Neural progenitor cell (in vitro differentiated cells): ENCODE measurements around the gene RPTOR. TPM values are rescaled to one million over a fixed set of nuclear protein-coding genes. Genes with fewer than 3 reads are reported as not detected.

Experiments
- DNase-seq: peaks from one replicate; pipeline ENCODE4 v3.0.0-alpha.2; 2016; ENCODE audit warnings: low spot score
- H2AFZ ChIP-seq: fragments of 200-600 bp; sonication (generic); replicated peaks from 2 replicates; pipeline ENCODE4 v1.6.1; 2016; ENCODE audit warnings: antibody characterized with exemption
- H3F3A ChIP-seq: fragments of 200-600 bp; sonication (generic); 2 replicates; pipeline ENCODE4 v1.6.1; 2016; ENCODE audit warnings: antibody characterized with exemption, low read depth
- H3K27ac ChIP-seq: fragments of 200-600 bp; sonication (generic); 2 replicates; pipeline ENCODE4 v1.5.1; 2016; ENCODE audit warnings: mild to moderate bottlenecking
- H3K27me3 ChIP-seq: fragments of 200-600 bp; sonication (generic); 2 replicates; pipeline ENCODE4 v1.6.1; 2016; ENCODE audit warnings: mild to moderate bottlenecking, moderate library complexity
- H3K36me3 ChIP-seq: fragments of 200-600 bp; sonication (generic); 2 replicates; pipeline ENCODE4 v1.5.1; 2016
- H3K4me1 ChIP-seq: fragments of 200-600 bp; sonication (generic); 2 replicates; pipeline ENCODE4 v1.6.1; 2016; ENCODE audit warnings: mixed run types
- H3K4me2 ChIP-seq: fragments of 200-600 bp; sonication (generic); 2 replicates; pipeline ENCODE4 v1.6.1; 2016
- H3K4me3 ChIP-seq: fragments of 200-600 bp; sonication (generic); 2 replicates; pipeline ENCODE4 v1.5.1; 2016
- H3K79me2 ChIP-seq: fragments of 200-600 bp; sonication (generic); 2 replicates; pipeline ENCODE4 v1.6.1; 2016; ENCODE audit warnings: low read depth
- H3K9ac ChIP-seq: fragments of 200-600 bp; sonication (generic); 2 replicates; pipeline ENCODE4 v1.6.1; 2016
- H3K9me3 ChIP-seq: fragments of 200-600 bp; sonication (generic); 2 replicates; pipeline ENCODE4 v1.5.1; 2016; ENCODE audit warnings: low read depth
- H4K20me1 ChIP-seq: fragments of 200-600 bp; sonication (generic); 2 replicates; pipeline ENCODE4 v1.6.1; 2016; ENCODE audit warnings: low read depth
- H3K27ac Mint-ChIP-seq: 3 replicates; pipeline ENCODE4 v1.8.0; 2021; ENCODE audit warnings: mixed read lengths
- H3K27me3 Mint-ChIP-seq: 2 replicates; pipeline ENCODE4 v1.8.0; 2022; ENCODE audit warnings: low read depth, mild to moderate bottlenecking, inconsistent platforms, moderate library complexity, mixed read lengths; ENCODE audit not compliant: insufficient read depth
- H3K36me3 Mint-ChIP-seq: 3 replicates; pipeline ENCODE4 v1.8.0; 2021; ENCODE audit warnings: mixed read lengths
- H3K4me1 Mint-ChIP-seq: 3 replicates; pipeline ENCODE4 v1.8.0; 2021; ENCODE audit warnings: mixed read lengths
- H3K4me3 Mint-ChIP-seq: 3 replicates; pipeline ENCODE4 v1.8.0; 2021; ENCODE audit warnings: mild to moderate bottlenecking, moderate library complexity, mixed read lengths
- H3K9me3 Mint-ChIP-seq: 3 replicates; pipeline ENCODE4 v1.8.0; 2020; ENCODE audit warnings: mixed read lengths
- EZH2 ChIP-seq: fragments of 200-600 bp; sonication (generic); IDR thresholded peaks from 2 replicates; pipeline ENCODE4 v1.6.1; 2017; ENCODE audit warnings: antibody characterized with exemption, mild to moderate bottlenecking, moderate library complexity
- EZH2phosphoT487 ChIP-seq: fragments of 200-600 bp; sonication (generic); IDR thresholded peaks from 2 replicates; pipeline ENCODE4 v1.6.1; 2017; ENCODE audit warnings: antibody characterized with exemption
- total RNA-seq: library from RNA; depleted of rRNA; stranded (reverse); fragments of >200 nt; gene quantifications from 2 replicates; pipeline ENCODE4 v1.2.3, GENCODE V29; 2015; ENCODE audit warnings: low replicate concordance
- TF ChIP-seq, protein P1 (sequence below): fragments of 200-600 bp; sonication (generic); IDR thresholded peaks from 2 replicates; pipeline ENCODE4 v1.5.1; 2017; ENCODE audit warnings: antibody characterized with exemption, mild to moderate bottlenecking

Gene RPTOR
- total RNA-seq, 1 donor from 2014 or later = 7.4 TPM

GRCh38 chr17:80917716-80918560 is 373.3 kb downstream of the RPTOR start:
- H4K20me1 ChIP-seq = no peaks in the 10 kb centered on the region
- DNase-seq = no peak
- Mint-ChIP-seq H3K4me3 (no peak overlapping the region), H3K27me3 (no peaks in the 10 kb centered on the region), H3K4me1 (peaks cover 12% of the 10 kb centered on the region), H3K27ac (peak overlapping the region; percentile 78), H3K9me3 (peaks cover 10% of the 10 kb centered on the region), H3K36me3 (peaks cover 17% of the 10 kb centered on the region)
- H3K36me3 ChIP-seq = no peaks in the 10 kb centered on the region
- no peaks in the 10 kb centered on the region for H3K9me3 ChIP-seq
- TF ChIP-seq EZH2phosphoT487 (no peak), EZH2 (no peak)
- TF ChIP-seq, protein P1, sequence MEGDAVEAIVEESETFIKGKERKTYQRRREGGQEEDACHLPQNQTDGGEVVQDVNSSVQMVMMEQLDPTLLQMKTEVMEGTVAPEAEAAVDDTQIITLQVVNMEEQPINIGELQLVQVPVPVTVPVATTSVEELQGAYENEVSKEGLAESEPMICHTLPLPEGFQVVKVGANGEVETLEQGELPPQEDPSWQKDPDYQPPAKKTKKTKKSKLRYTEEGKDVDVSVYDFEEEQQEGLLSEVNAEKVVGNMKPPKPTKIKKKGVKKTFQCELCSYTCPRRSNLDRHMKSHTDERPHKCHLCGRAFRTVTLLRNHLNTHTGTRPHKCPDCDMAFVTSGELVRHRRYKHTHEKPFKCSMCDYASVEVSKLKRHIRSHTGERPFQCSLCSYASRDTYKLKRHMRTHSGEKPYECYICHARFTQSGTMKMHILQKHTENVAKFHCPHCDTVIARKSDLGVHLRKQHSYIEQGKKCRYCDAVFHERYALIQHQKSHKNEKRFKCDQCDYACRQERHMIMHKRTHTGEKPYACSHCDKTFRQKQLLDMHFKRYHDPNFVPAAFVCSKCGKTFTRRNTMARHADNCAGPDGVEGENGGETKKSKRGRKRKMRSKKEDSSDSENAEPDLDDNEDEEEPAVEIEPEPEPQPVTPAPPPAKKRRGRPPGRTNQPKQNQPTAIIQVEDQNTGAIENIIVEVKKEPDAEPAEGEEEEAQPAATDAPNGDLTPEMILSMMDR = no peak
- H2AFZ ChIP-seq = no peak overlapping the region
- no peaks in the 10 kb centered on the region for H3F3A ChIP-seq
- H3K9ac ChIP-seq = no peak overlapping the region
- H3K4me3 ChIP-seq = no peak overlapping the region
- H3K4me2 ChIP-seq = no peak overlapping the region
- no peaks in the 10 kb centered on the region for H3K79me2 ChIP-seq
- H3K27ac ChIP-seq = no peak overlapping the region
- H3K27me3 ChIP-seq = no peaks in the 10 kb centered on the region
- no peaks in the 10 kb centered on the region for H3K4me1 ChIP-seq

DNA sequence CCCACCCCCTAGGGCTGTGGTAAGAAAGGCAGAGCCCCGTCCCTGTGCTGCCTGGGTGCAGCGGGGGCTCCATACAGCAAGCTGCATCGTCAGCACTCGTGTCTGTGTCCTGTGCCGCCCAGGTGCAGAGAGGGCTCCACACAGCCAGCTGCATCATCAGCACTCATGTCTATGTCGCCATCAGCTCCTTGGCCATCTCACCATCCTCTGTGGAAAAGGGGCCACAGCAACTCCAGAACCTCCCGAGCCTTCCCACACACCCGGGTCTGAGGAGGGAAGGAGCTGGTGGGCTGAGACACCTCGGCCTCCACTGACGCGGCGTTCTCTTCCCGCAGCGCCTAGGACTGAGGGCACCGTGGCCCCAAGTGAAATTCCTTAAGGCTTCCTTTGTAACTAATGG is 374.1 kb downstream of the RPTOR start:
- Histone ChIP-seq H3K27ac (no peak overlapping the region), H3K79me2 (no peaks in the 10 kb centered on the region), H4K20me1 (no peaks in the 10 kb centered on the region), H3K27me3 (no peaks in the 10 kb centered on the region), H3K9ac (no peak overlapping the region), H3F3A (no peaks in the 10 kb centered on the region), H3K4me3 (no peak overlapping the region), H3K4me1 (no peaks in the 10 kb centered on the region), H3K4me2 (no peak overlapping the region), H3K9me3 (no peaks in the 10 kb centered on the region), H2AFZ (no peak overlapping the region), H3K36me3 (no peaks in the 10 kb centered on the region)
- Mint-ChIP-seq H3K36me3 (peaks cover 14% of the 10 kb centered on the region), H3K27me3 (no peaks in the 10 kb centered on the region), H3K4me1 (peaks cover 12% of the 10 kb centered on the region), H3K4me3 (no peak overlapping the region), H3K9me3 (peaks cover 9% of the 10 kb centered on the region), H3K27ac (no peak overlapping the region)
- TF ChIP-seq EZH2 (no peak), EZH2phosphoT487 (no peak)
- TF ChIP-seq, protein P1 = no peak
- DNase-seq = no peak

GRCh38 chr17:80919331-80920311 is 375.0 kb downstream of the RPTOR start:
- Mint-ChIP-seq H3K9me3 (peaks cover 6% of the 10 kb centered on the region), H3K36me3 (peaks cover 11% of the 10 kb centered on the region), H3K27me3 (no peaks in the 10 kb centered on the region), H3K27ac (peak overlapping the region; percentile 50), H3K4me3 (no peak overlapping the region), H3K4me1 (peaks cover 12% of the 10 kb centered on the region)
- Histone ChIP-seq H4K20me1 (no peaks in the 10 kb centered on the region), H3K4me1 (no peaks in the 10 kb centered on the region), H3K4me2 (no peak overlapping the region), H3K79me2 (no peaks in the 10 kb centered on the region), H3K36me3 (no peaks in the 10 kb centered on the region), H3K27ac (no peak overlapping the region), H3K4me3 (no peak overlapping the region), H3K9me3 (no peaks in the 10 kb centered on the region), H3K9ac (no peak overlapping the region), H3F3A (no peaks in the 10 kb centered on the region), H3K27me3 (no peaks in the 10 kb centered on the region), H2AFZ (no peak overlapping the region)
- TF ChIP-seq, protein P1 = no peak
- TF ChIP-seq EZH2phosphoT487 = no peak
- no peak for TF ChIP-seq EZH2
- DNase-seq = no peak
